Spleen (tissue), 11 donors: ENCODE data around the gene IGFL4. TPM values are rescaled to one million over a fixed set of nuclear protein-coding genes. Genes with fewer than 3 reads are reported as not detected.

Experiments
- DNase-seq: peaks from one replicate; pipeline ENCODE4 v3.0.0-alpha.2; 2020
- H3K27ac ChIP-seq, 8 donors: fragments of 200-600 bp; sonication (generic) in 7 of 8; 1 replicate in 4 of 8; 2 replicates in 4 of 8; pipeline versions ENCODE4 v1.5.0 to v1.8.0; 2016 to 2021; ENCODE audit warnings: inconsistent platforms in 4 of 8, mild to moderate bottlenecking in 4 of 8, moderate library complexity in 1 of 8
- H3K27me3 ChIP-seq, 7 donors: fragments of 200-600 bp; sonication (generic) in 6 of 7; replicated peaks in 1 of 7; 1 replicate in 4 of 7; 2 replicates in 3 of 7; pipeline versions ENCODE4 v1.5.0 to v1.8.0; 2016 to 2021; ENCODE audit warnings: inconsistent platforms in 3 of 7, mild to moderate bottlenecking in 1 of 7
- H3K36me3 ChIP-seq, 6 donors: fragments of 200-600 bp; sonication (generic) in 5 of 6; 1 replicate in 4 of 6; 2 replicates in 2 of 6; pipeline versions ENCODE4 v1.5.0 to v1.8.0; 2016 to 2021; ENCODE audit warnings: inconsistent platforms in 2 of 6
- H3K4me1 ChIP-seq, 6 donors: fragments of 200-600 bp; sonication (generic) in 5 of 6; 1 replicate in 3 of 6; 2 replicates in 3 of 6; pipeline versions ENCODE4 v1.5.0 to v1.8.0; 2016 to 2021; ENCODE audit warnings: inconsistent platforms in 3 of 6
- H3K4me3 ChIP-seq, 8 donors: fragments of 200-600 bp; sonication (generic) in 7 of 8; 1 replicate in 4 of 8; 2 replicates in 4 of 8; pipeline versions ENCODE4 v1.5.0 to v1.8.0; 2016 to 2021; ENCODE audit warnings: inconsistent platforms in 4 of 8, mild to moderate bottlenecking in 4 of 8, moderate library complexity in 2 of 8
- H3K9me3 ChIP-seq, 8 donors: fragments of 200-600 bp; sonication (generic) in 7 of 8; 1 replicate in 4 of 8; 2 replicates in 4 of 8; pipeline versions ENCODE4 v1.5.0 to v1.8.0; 2016 to 2021; ENCODE audit warnings: inconsistent platforms in 4 of 8
- POLR2A ChIP-seq, 3 donors: fragments of 450-650 bp; IDR thresholded peaks; one replicate each; pipeline ENCODE4 v1.5.1; 2017; ENCODE audit warnings: antibody characterized with exemption in 3 of 3, mild to moderate bottlenecking in 1 of 3
- POLR2AphosphoS5 ChIP-seq, 3 donors: sonication (generic); formaldehyde crosslinking; IDR thresholded peaks; one replicate each; pipeline ENCODE4 v1.5.1; 2017; ENCODE audit warnings: antibody characterized with exemption in 3 of 3
- WGBS, 5 donors: extraction: QIAGEN DNeasy Blood & Tissue Kit in 3 of 5; methylation state at CpG; one replicate each; pipeline versions ENCODE4 v1.1.5 to v1.1.7; 2013 to 2018; 5-methylcytosine and 5-hydroxymethylcytosine counted together
- intact Hi-C: fragments of 100-400 bp; cut with DNase I; formaldehyde crosslinking; loops from one replicate; pipeline ENCODE4 v1.15.0; 2023; ENCODE audit warnings: low total_unique reads
- polyA plus RNA-seq, 3 donors: library from polyadenylated mRNA; stranded (reverse); fragments of 200-250 nt; gene quantifications; one replicate each; pipeline ENCODE4 v1.2.1, GENCODE V29; 2013
- total RNA-seq, 7 donors: library from RNA; depleted of rRNA in 3 of 7; stranded (reverse); fragments of >200 nt in 3 of 7; fragmentation: NEBNext Ultra II Directional in 4 of 7; extraction: Animal tissue kit (Norgen Biotek cat#: 25700) in 4 of 7; gene quantifications; one replicate each; pipeline versions ENCODE4 v1.1.0 to v1.2.1, GENCODE V29; 2016 to 2021
- TF ChIP-seq, protein P1 (sequence below), 11 experiments: fragments of 200-600 bp in 7 of 11; fragments of 450-650 bp in 4 of 11; sonication (generic) in 4 of 11; IDR thresholded peaks in 8 of 11; conservative IDR thresholded peaks in 3 of 11; 1 replicate in 7 of 11; 2 replicates in 4 of 11; pipeline versions ENCODE4 v1.4.0 to v1.8.0; 2016 to 2021; ENCODE audit warnings: antibody characterized with exemption in 11 of 11, inconsistent platforms in 4 of 11, mild to moderate bottlenecking in 1 of 11
- donor health status: healthy with polysubstance abuse.
- donor health status: DM: no; HTN: no; CAD: no; lungs with moderate emphysema.
- donor health status: DM: no; HTN: no; CAD: no.
- donor health status: Bipolar disorder and iron deficiency.
- donor health status: healthy.
- donor health status: DM: no; HTN: no; CAD: no.
- donor health status: DM: yes; HTN: yes; CAD: no.

The IGFL4 gene
- total and polyA plus RNA-seq, 10 donors = 0.03 TPM; not detected in 8

- Histone ChIP-seq H3K9me3 (no peaks in the 10 kb centered on the region), H3K4me1 (no peaks in the 10 kb centered on the region), H3K27me3 (peaks cover 0 to 74% (median 10%) of the 10 kb centered on the region in 7 donors), H3K27ac (no peak overlapping the region), H3K4me3 (no peak overlapping the region), H3K36me3 (no peaks in the 10 kb centered on the region)
- WGBS, 5 donors = 30 to 40% (median 36%) methylated on average over 7 of the region's 7 CpGs
- intact Hi-C loops = no loop called here
- DNase-seq = no peak
- no peak for TF ChIP-seq POLR2AphosphoS5 (IDR thresholded peaks at IDR 0.05)
- TF ChIP-seq, protein P1, sequence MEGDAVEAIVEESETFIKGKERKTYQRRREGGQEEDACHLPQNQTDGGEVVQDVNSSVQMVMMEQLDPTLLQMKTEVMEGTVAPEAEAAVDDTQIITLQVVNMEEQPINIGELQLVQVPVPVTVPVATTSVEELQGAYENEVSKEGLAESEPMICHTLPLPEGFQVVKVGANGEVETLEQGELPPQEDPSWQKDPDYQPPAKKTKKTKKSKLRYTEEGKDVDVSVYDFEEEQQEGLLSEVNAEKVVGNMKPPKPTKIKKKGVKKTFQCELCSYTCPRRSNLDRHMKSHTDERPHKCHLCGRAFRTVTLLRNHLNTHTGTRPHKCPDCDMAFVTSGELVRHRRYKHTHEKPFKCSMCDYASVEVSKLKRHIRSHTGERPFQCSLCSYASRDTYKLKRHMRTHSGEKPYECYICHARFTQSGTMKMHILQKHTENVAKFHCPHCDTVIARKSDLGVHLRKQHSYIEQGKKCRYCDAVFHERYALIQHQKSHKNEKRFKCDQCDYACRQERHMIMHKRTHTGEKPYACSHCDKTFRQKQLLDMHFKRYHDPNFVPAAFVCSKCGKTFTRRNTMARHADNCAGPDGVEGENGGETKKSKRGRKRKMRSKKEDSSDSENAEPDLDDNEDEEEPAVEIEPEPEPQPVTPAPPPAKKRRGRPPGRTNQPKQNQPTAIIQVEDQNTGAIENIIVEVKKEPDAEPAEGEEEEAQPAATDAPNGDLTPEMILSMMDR (IDR thresholded peaks at IDR 0.05 in 8 of 11, conservative IDR thresholded peaks at IDR 0.05 in 3 of 11) = no peak
- TF ChIP-seq POLR2A (IDR thresholded peaks at IDR 0.05) = no peak
These were observed 8.8 kb upstream of the IGFL4 start for GRCh38 chr19:46049597-46049996.

- peaks cover 0 to 80% (median 8%) of the 10 kb centered on the region in 7 donors for H3K27me3 ChIP-seq
- intact Hi-C loops = no loop called here
- no peaks in the 10 kb centered on the region for H3K9me3 ChIP-seq
- TF ChIP-seq POLR2AphosphoS5 (IDR thresholded peaks at IDR 0.05) = no peak
- no peak for TF ChIP-seq POLR2A (IDR thresholded peaks at IDR 0.05)
- TF ChIP-seq, protein P1 (IDR thresholded peaks at IDR 0.05 in 8 of 11, conservative IDR thresholded peaks at IDR 0.05 in 3 of 11) = no peak
- H3K4me3 ChIP-seq = no peak overlapping the region
- no peak for DNase-seq
- WGBS, 5 donors = 87 to 95% (median 93%) methylated on average over 1 of the region's 1 CpG
- H3K36me3 ChIP-seq = no peaks in the 10 kb centered on the region
- no peaks in the 10 kb centered on the region for H3K4me1 ChIP-seq
- H3K27ac ChIP-seq = no peak overlapping the region
These were observed 2.7 kb upstream of the IGFL4 start for GRCh38 chr19:46043519-46043918.

DNA sequence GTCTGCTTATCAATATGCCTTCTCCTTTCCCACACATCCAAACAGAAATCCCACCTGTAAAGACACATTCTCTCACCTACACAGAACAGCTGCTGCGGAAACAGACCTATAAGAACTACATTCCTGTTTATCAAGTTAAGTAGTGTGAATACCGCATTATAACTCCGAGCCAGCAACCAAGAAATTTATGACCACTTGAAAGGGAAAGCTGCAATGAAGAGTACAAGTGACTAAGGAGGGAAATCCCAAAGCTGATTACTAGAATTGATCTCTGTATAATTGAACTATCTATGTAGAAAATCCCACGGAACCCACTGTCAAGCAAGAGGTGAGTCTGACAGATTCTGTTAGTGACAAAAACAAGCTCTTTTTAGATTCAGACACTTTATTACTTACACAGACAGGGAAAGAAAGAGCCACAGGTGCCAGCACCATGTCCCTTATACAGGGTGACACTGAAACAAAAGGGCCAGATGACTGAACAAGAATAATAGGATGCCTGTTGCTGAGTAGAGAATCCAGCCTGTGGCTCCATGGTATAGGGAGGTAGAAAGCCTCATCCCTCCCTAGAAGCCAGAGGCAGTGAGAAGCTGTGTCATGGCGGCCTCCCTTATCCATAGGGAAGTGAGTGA lies 1.6 kb upstream of the IGFL4 start:
- intact Hi-C loops = no loop called here
- no peak for DNase-seq
- H3K4me1 ChIP-seq = no peaks in the 10 kb centered on the region
- H3K9me3 ChIP-seq = peaks cover 0 to 3% (median 0%) of the 10 kb centered on the region in 8 donors
- 76 to 92% (median 82%) methylated on average over 5 of the region's 5 CpGs for WGBS, 5 donors
- no peak overlapping the region for H3K27ac ChIP-seq
- no peak for TF ChIP-seq POLR2A (IDR thresholded peaks at IDR 0.05)
- no peak for TF ChIP-seq POLR2AphosphoS5 (IDR thresholded peaks at IDR 0.05)
- TF ChIP-seq, protein P1 (IDR thresholded peaks at IDR 0.05 in 8 of 11, conservative IDR thresholded peaks at IDR 0.05 in 3 of 11) = no peak
- peaks cover 0 to 70% (median 8%) of the 10 kb centered on the region in 7 donors for H3K27me3 ChIP-seq
- no peaks in the 10 kb centered on the region for H3K36me3 ChIP-seq
- no peak overlapping the region for H3K4me3 ChIP-seq

DNA sequence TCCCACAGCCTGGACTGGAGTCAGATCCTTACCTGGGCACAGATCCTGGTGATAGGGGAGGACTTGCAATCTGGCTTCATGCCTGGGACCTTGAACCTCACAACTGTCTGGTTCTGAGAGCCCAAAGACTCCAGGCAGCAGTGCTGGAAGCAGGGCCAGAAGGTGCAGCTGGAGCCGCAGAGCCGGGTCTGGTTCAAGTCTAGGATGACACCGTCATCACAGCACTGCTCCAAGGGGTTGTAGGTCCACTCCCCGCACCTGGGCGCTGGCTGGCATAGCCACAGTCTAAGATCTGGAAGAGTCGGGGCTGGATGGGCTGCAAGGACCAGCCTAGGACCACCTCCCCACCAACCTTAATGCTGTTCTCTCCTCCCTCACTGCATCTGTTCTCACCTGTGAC lies 677 bp downstream of the IGFL4 start:
- TF ChIP-seq, protein P1 (IDR thresholded peaks at IDR 0.05 in 8 of 11, conservative IDR thresholded peaks at IDR 0.05 in 3 of 11) = no peak
- TF ChIP-seq POLR2AphosphoS5 (IDR thresholded peaks at IDR 0.05) (no peak), POLR2A (IDR thresholded peaks at IDR 0.05) (no peak)
- H3K9me3 ChIP-seq = peaks cover 0 to 4% (median 0%) of the 10 kb centered on the region in 8 donors
- H3K27me3 ChIP-seq = peaks cover 0 to 63% (median 8%) of the 10 kb centered on the region in 7 donors
- H3K4me1 ChIP-seq = no peaks in the 10 kb centered on the region
- no peak overlapping the region for H3K27ac ChIP-seq
- intact Hi-C loops = no loop called here
- 70 to 94% (median 84%) methylated on average over 3 to 6 of the region's 6 CpGs for WGBS, 5 donors
- H3K36me3 ChIP-seq = no peaks in the 10 kb centered on the region
- no peak for DNase-seq
- no peak overlapping the region for H3K4me3 ChIP-seq
